B cell (primary cell): ENCODE data around the gene PIP4K2A. TPM values are rescaled to one million over a fixed set of nuclear protein-coding genes. Genes with fewer than 3 reads are reported as not detected.

Experiments used
- ATAC-seq: fragments of 200-7000 bp; cut with Tn5 transposase; one replicate; pipeline ENCODE4 v1.10.0; 2021; ENCODE audit warnings: low read depth, mild to moderate bottlenecking, moderate number of reproducible peaks, moderate library complexity
- CTCF ChIA-PET: fragments of 350-600 bp; sonication (Branson Sonifier 250); formaldehyde crosslinking; loops from one replicate; lab custom pipeline; 2021; ENCODE audit warnings: antibody characterized with exemption, inconsistent platforms; lab: Charles Lee
- POLR2A ChIA-PET: fragments of 350-600 bp; sonication (Branson Sonifier 250); formaldehyde crosslinking; loops from one replicate; lab custom pipeline; 2021; ENCODE audit warnings: antibody characterized with exemption; lab: Charles Lee
- DNase-seq: peaks from one replicate; pipeline ENCODE4 v3.0.0; 2013
- H2AFZ ChIP-seq: 2 replicates; pipeline ENCODE4 v1.6.1; 2012; ENCODE audit warnings: mild to moderate bottlenecking, low read depth, low read length; ENCODE audit not compliant: insufficient read depth, poor library complexity, severe bottlenecking
- H3K27ac ChIP-seq, 2 donors: 1 replicate in 1 of 2; 2 replicates in 1 of 2; pipeline ENCODE4 v1.5.1; 2012 to 2013; ENCODE audit warnings: low read length in 2 of 2, mild to moderate bottlenecking in 2 of 2, moderate library complexity in 1 of 2
- H3K27me3 ChIP-seq, 4 experiments: fragments of 200-600 bp in 1 of 4; sonication (generic) in 1 of 4; replicated peaks in 1 of 4; 1 replicate in 2 of 4; 2 replicates in 2 of 4; pipeline versions ENCODE4 v1.6.1 to v1.7.0; 2013 to 2016; ENCODE audit warnings: low read length in 3 of 4, mild to moderate bottlenecking in 2 of 4, mixed read lengths in 1 of 4, moderate library complexity in 1 of 4; ENCODE audit not compliant: insufficient read depth in 4 of 4, control insufficient read depth in 3 of 4; ENCODE audit errors: control extremely low read depth in 1 of 4
- H3K36me3 ChIP-seq, 2 experiments: replicated peaks in 1 of 2; 1 replicate in 1 of 2; 2 replicates in 1 of 2; pipeline versions ENCODE4 v1.6.1 to v1.7.1; 2013; ENCODE audit warnings: low read length in 1 of 2; ENCODE audit not compliant: insufficient read depth in 2 of 2, control insufficient read depth in 1 of 2; ENCODE audit errors: control extremely low read depth in 1 of 2, extremely low read depth in 1 of 2
- H3K4me1 ChIP-seq, 2 donors: fragments of 200-600 bp in 1 of 2; sonication (generic) in 1 of 2; 1 replicate in 1 of 2; 2 replicates in 1 of 2; pipeline versions ENCODE4 v1.5.1 to v1.6.1; 2013 to 2017; ENCODE audit warnings: low read length in 2 of 2; ENCODE audit not compliant: control insufficient read depth in 2 of 2, insufficient read depth in 2 of 2
- H3K4me2 ChIP-seq: replicated peaks from 2 replicates; pipeline ENCODE3; 2012; ENCODE audit warnings: mild to moderate bottlenecking, low read depth, low read length; ENCODE audit not compliant: poor library complexity, severe bottlenecking
- H3K4me3 ChIP-seq, 5 experiments: fragments of 200-600 bp in 1 of 5; sonication (generic) in 1 of 5; 1 replicate in 3 of 5; 2 replicates in 2 of 5; pipeline versions ENCODE4 v1.5.1 to v1.7.0; 2011 to 2016; ENCODE audit warnings: low read length in 4 of 5, mild to moderate bottlenecking in 4 of 5, low read depth in 2 of 5, control low read depth in 1 of 5, moderate library complexity in 1 of 5; ENCODE audit not compliant: insufficient read depth in 1 of 5; ENCODE audit errors: control extremely low read depth in 1 of 5, extremely low read depth in 1 of 5
- H3K79me2 ChIP-seq: fragments of 200-600 bp; sonication (generic); one replicate; pipeline ENCODE4 v1.6.0; 2016; ENCODE audit warnings: low read length; ENCODE audit not compliant: control insufficient read depth, insufficient read depth
- H3K9ac ChIP-seq: fragments of 200-600 bp; sonication (generic); 2 replicates; pipeline ENCODE4 v1.6.1; 2017; ENCODE audit warnings: mild to moderate bottlenecking, low read length, moderate library complexity
- H3K9me3 ChIP-seq, 3 donors: one replicate each; pipeline versions ENCODE4 v1.6.1 to v1.7.1; 2013; ENCODE audit warnings: low read length in 2 of 3; ENCODE audit not compliant: control insufficient read depth in 2 of 3, insufficient read depth in 1 of 3; ENCODE audit errors: control extremely low read depth in 1 of 3
- H4K20me1 ChIP-seq: 2 replicates; pipeline ENCODE4 v1.6.0; 2012; ENCODE audit warnings: mild to moderate bottlenecking, low read length; ENCODE audit not compliant: insufficient read depth, control insufficient read depth, poor library complexity, severe bottlenecking
- H3K27ac Mint-ChIP-seq: one replicate; pipeline ENCODE4 v1.8.0; 2021; ENCODE audit warnings: mixed read lengths
- H3K27me3 Mint-ChIP-seq: one replicate; pipeline ENCODE4 v1.8.0; 2021; ENCODE audit warnings: mixed read lengths
- H3K4me1 Mint-ChIP-seq: one replicate; pipeline ENCODE4 v1.8.0; 2021; ENCODE audit warnings: mixed read lengths
- H3K4me3 Mint-ChIP-seq: one replicate; pipeline ENCODE4 v1.8.0; 2021; ENCODE audit warnings: mixed read lengths
- H3K9me3 Mint-ChIP-seq: one replicate; pipeline ENCODE4 v1.8.0; 2022; ENCODE audit warnings: mixed read lengths; ENCODE audit not compliant: insufficient read depth
- CTCF ChIP-seq: fragments of 200-600 bp; IDR thresholded peaks from one replicate; pipeline ENCODE4 v1.8.0; 2022; ENCODE audit warnings: antibody characterized with exemption, mild to moderate bottlenecking
- EZH2 ChIP-seq: IDR thresholded peaks from 2 replicates; pipeline ENCODE4 v1.6.1; 2012; ENCODE audit warnings: borderline replicate concordance, low read depth, mild to moderate bottlenecking, moderate library complexity, low read length; ENCODE audit not compliant: insufficient read depth, poor library complexity, severe bottlenecking
- WGBS: methylation state at CpG from one replicate; pipeline ENCODE4 v1.1.5; 2013; ENCODE audit warnings: missing lambda C conversion rate; ENCODE audit not compliant: insufficient coverage; 5-methylcytosine and 5-hydroxymethylcytosine counted together
- intact Hi-C: fragments of 100-400 bp; cut with micrococcal nuclease; formaldehyde crosslinking; loops from one replicate; pipeline ENCODE4 v1.10.0; 2022
- polyA plus RNA-seq: library from polyadenylated mRNA; depleted of rRNA; stranded (reverse); fragments of >200 nt; gene quantifications from 2 replicates; pipeline ENCODE4 v1.2.3, GENCODE V29; 2012
- total RNA-seq, 2 donors: library from RNA; stranded (reverse); fragments of 120-200 nt in 1 of 2; gene quantifications; 1 replicate in 1 of 2; 2 replicates in 1 of 2; pipeline versions ENCODE4 v1.2.3 to v1.2.4, GENCODE V29; 2013 to 2022

The PIP4K2A gene
- total and polyA plus RNA-seq, 2 donors (not counting 1 experiment from before 2014, with no cell fraction given): 21.8 to 103 TPM

GRCh38 chr10:22635650-22636049 lies 78.7 kb downstream of the PIP4K2A start:
- peak overlapping the region; percentile 34 for H3K9ac ChIP-seq
- peak overlapping the region; percentile 69 to 88 for H3K27ac ChIP-seq
- DNase-seq (peak; percentile 66), ATAC-seq (peak; percentile 54)
- Mint-ChIP-seq H3K4me3 (peak overlapping the region; percentile 69), H3K27ac (peak overlapping the region; percentile 93), H3K4me1 (peaks cover 86% of the 10 kb centered on the region), H3K9me3 (no peaks in the 10 kb centered on the region), H3K27me3 (no peaks in the 10 kb centered on the region)
- H3K4me1 ChIP-seq: peaks cover 55 to 62% of the 10 kb centered on the region in 2 donors
- intact Hi-C loops: loop anchor here (2.0 kb wide), 1 partner anchor 13 kb away; no protein-coding TSS in a partner anchor
- H4K20me1 ChIP-seq: no peaks in the 10 kb centered on the region
- H3K4me2 ChIP-seq: peak overlapping the region; percentile 61
- peak overlapping the region in 1 of 5 experiments; percentile 11 for H3K4me3 ChIP-seq
- CTCF ChIA-PET: interaction anchor here (0.9 to 1.5 kb wide), 2 partner anchors 25 to 61 kb away, joined by 3 to 4 read pairs; no protein-coding TSS in a partner anchor
- H3K79me2 ChIP-seq: peaks cover 95% of the 10 kb centered on the region
- H3K36me3 ChIP-seq: no peaks in the 10 kb centered on the region
- TF ChIP-seq EZH2 (no peak), CTCF (no peak)
- H3K27me3 ChIP-seq: no peaks in the 10 kb centered on the region
- WGBS: 44% methylated on average over 10 of the region's 10 CpGs
- H2AFZ ChIP-seq: peak overlapping the region; percentile 67
- POLR2A ChIA-PET: interaction anchor here (0.6 to 1.4 kb wide), 3 partner anchors 14 to 82 kb away, joined by 3 read pairs; no protein-coding TSS in a partner anchor
- peaks cover 0 to 8% (median 0%) of the 10 kb centered on the region in 3 donors for H3K9me3 ChIP-seq
